Tibial nerve (tissue), 4 donors: Measurements from ENCODE around the gene CYTH1. TPM values are rescaled to one million over a fixed set of nuclear protein-coding genes. Genes with fewer than 3 reads are reported as not detected.

ENCODE experiments used
- DNase-seq, 2 donors: peaks; one replicate each; pipeline ENCODE4 v3.0.0-alpha.2; 2019; ENCODE audit warnings: low spot score in 2 of 2
- H3K27ac ChIP-seq, 4 donors: fragments of 200-600 bp; sonication (generic) in 3 of 4; one replicate each; pipeline ENCODE4 v1.5.1; 2017 to 2019; ENCODE audit warnings: mild to moderate bottlenecking in 1 of 4
- H3K27me3 ChIP-seq, 2 donors: fragments of 200-600 bp; sonication (generic) in 1 of 2; one replicate each; pipeline versions ENCODE4 v1.5.1 to v1.6.0; 2017 to 2019
- H3K36me3 ChIP-seq, 3 donors: fragments of 200-600 bp; sonication (generic); one replicate each; pipeline ENCODE4 v1.5.1; 2018 to 2019
- H3K4me1 ChIP-seq, 4 donors: fragments of 200-600 bp; sonication (generic) in 3 of 4; one replicate each; pipeline ENCODE4 v1.5.1; 2017 to 2019
- H3K4me3 ChIP-seq, 4 donors: fragments of 200-600 bp; sonication (generic) in 3 of 4; one replicate each; pipeline ENCODE4 v1.5.1; 2017 to 2019; ENCODE audit warnings: mild to moderate bottlenecking in 1 of 4, moderate library complexity in 1 of 4
- H3K9me3 ChIP-seq, 4 donors: fragments of 200-600 bp; sonication (generic) in 3 of 4; one replicate each; pipeline ENCODE4 v1.5.1; 2017 to 2019
- CTCF ChIP-seq, 5 experiments: fragments of 200-600 bp in 3 of 5; fragments of 450-650 bp in 2 of 5; sonication (generic) in 3 of 5; IDR thresholded peaks; one replicate each; pipeline ENCODE4 v1.5.1; 2016 to 2019; ENCODE audit warnings: antibody characterized with exemption in 5 of 5, mild to moderate bottlenecking in 3 of 5, moderate library complexity in 2 of 5
- EP300 ChIP-seq, 2 donors: sonication (generic); formaldehyde crosslinking; IDR thresholded peaks; one replicate each; pipeline ENCODE4 v1.6.1; 2017; ENCODE audit warnings: antibody characterized with exemption in 2 of 2, mild to moderate bottlenecking in 1 of 2
- POLR2A ChIP-seq, 2 donors: fragments of 450-650 bp; IDR thresholded peaks; one replicate each; pipeline ENCODE4 v1.6.1; 2017; ENCODE audit warnings: antibody characterized with exemption in 2 of 2, mild to moderate bottlenecking in 2 of 2, moderate library complexity in 2 of 2
- WGBS, 2 donors: methylation state at CpG; one replicate each; pipeline ENCODE4 v1.1.5; 2018; 5-methylcytosine and 5-hydroxymethylcytosine counted together
- total RNA-seq, 4 donors: library from RNA; depleted of rRNA; stranded (reverse); fragments of >200 nt; gene quantifications; one replicate each; pipeline ENCODE4 v1.1.0, GENCODE V29; 2016

The CYTH1 gene
- total RNA-seq, 4 donors from 2014 or later: 53.1 to 81.0 (median 63.8) TPM

DNA sequence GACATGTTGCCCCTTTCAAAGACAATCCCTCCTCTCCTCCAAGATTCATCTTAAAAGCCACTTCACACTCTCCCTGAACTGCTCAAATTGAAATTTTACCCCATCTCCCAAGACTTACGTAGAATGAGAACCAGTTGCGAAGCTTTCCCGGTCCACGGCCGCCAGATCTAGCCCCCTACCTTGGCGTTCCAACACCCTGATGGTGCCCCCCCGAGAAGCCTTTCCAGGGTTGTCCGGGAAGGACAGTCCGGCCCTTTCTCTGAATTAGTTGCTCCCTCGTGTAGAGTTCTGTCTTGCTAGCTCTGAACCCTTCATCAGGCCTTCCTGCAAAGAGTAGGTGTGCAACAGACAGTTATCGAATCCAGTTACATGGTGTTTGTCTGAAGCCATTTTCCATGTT lies 144.9 kb downstream of the CYTH1 start:
- H3K4me1 ChIP-seq: no peaks in the 10 kb centered on the region
- no peak for DNase-seq
- H3K9me3 ChIP-seq: no peaks in the 10 kb centered on the region
- no peaks in the 10 kb centered on the region for H3K36me3 ChIP-seq
- WGBS, 2 donors: 89% methylated on average over 11 of the region's 11 CpGs
- TF ChIP-seq POLR2A (IDR thresholded peaks at IDR 0.05) (no peak), EP300 (IDR thresholded peaks at IDR 0.05) (no peak), CTCF (IDR thresholded peaks at IDR 0.05) (no peak)
- no peak overlapping the region for H3K27ac ChIP-seq
- H3K27me3 ChIP-seq: no peaks in the 10 kb centered on the region
- H3K4me3 ChIP-seq: no peak overlapping the region

DNA sequence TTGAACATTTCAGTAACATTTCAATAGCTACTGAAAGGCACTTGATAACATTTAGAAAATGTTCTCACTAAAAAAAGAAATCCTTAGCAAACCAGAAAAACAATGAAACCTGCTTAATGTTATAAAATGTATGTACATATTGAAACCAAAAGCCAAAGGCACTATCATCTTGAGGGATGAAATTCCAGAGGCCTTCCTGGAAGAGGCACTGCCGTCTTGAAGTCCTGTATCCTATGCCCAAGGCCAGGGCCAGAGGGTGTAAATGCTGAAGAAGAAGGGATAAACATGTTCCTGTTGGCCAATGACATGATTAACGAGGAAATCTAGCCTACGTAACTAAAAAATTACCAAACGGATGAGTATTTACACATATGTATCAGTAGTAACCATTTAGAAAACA lies 147.9 kb downstream of the CYTH1 start:
- Histone ChIP-seq H3K4me3 (no peak overlapping the region), H3K36me3 (no peaks in the 10 kb centered on the region), H3K27ac (no peak overlapping the region), H3K4me1 (no peaks in the 10 kb centered on the region), H3K27me3 (no peaks in the 10 kb centered on the region), H3K9me3 (no peaks in the 10 kb centered on the region)
- WGBS, 2 donors: 86 to 88% methylated on average over 4 of the region's 4 CpGs
- no peak for DNase-seq
- no peak for TF ChIP-seq POLR2A (IDR thresholded peaks at IDR 0.05)
- TF ChIP-seq CTCF (IDR thresholded peaks at IDR 0.05): no peak
- TF ChIP-seq EP300 (IDR thresholded peaks at IDR 0.05): no peak

GRCh38 chr17:78629436-78629995 lies 152.6 kb downstream of the CYTH1 start:
- no peaks in the 10 kb centered on the region for H3K36me3 ChIP-seq
- no peaks in the 10 kb centered on the region for H3K4me1 ChIP-seq
- WGBS, 2 donors: 86 to 95% methylated on average over 23 of the region's 23 CpGs
- no peak overlapping the region for H3K4me3 ChIP-seq
- H3K27ac ChIP-seq: no peak overlapping the region
- TF ChIP-seq POLR2A (IDR thresholded peaks at IDR 0.05) (no peak), CTCF (IDR thresholded peaks at IDR 0.05) (no peak), EP300 (IDR thresholded peaks at IDR 0.05) (no peak)
- no peaks in the 10 kb centered on the region for H3K27me3 ChIP-seq
- no peak for DNase-seq
- H3K9me3 ChIP-seq: no peaks in the 10 kb centered on the region

DNA sequence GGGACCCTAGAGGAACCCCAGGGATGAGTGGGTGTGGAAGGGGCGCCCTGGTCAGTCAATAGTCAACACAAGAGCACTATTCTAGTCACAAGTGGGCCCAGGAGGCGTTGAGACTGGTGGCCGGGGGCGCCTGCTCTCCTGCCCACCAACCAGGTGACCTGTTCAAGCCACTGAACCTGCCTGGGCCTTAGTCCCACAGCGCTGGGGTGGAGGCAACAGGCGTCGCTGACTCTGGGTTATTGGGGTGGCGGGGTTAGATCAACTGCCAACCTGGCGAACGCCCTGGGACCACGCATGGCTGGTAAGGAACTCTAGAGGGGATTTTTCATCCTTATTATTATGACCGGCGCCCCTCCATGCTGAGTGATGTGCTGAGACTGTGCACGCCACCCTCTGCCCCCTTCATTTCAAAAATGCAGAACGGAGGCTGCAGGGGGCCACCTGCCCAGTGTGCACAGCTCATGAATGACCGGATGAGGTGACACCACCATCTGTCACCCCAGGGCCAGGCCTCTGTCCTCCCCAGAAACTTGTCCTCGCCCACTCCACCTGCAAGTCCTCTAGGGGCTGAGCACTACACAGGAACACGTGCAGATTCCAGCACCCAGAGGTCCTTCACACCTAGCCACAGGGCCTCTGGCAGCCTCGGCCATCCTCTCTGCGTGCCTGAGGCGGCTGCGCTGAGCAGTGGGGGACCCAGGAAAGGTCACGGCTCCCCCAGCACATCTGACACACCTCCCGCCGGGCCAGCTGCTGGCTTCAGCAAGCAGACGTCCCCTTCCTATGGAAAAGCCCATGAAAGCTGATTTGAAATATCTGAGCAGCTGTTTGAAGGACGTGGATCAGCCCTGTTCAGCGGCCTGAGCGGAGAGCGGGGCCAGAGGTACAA lies 153.3 kb downstream of the CYTH1 start:
- Histone ChIP-seq H3K36me3 (no peaks in the 10 kb centered on the region), H3K27me3 (no peaks in the 10 kb centered on the region), H3K4me3 (no peak overlapping the region), H3K9me3 (no peaks in the 10 kb centered on the region), H3K27ac (no peak overlapping the region), H3K4me1 (no peaks in the 10 kb centered on the region)
- DNase-seq: no peak
- TF ChIP-seq POLR2A (IDR thresholded peaks at IDR 0.05) (no peak), EP300 (IDR thresholded peaks at IDR 0.05) (no peak), CTCF (IDR thresholded peaks at IDR 0.05) (no peak)
- 91 to 92% methylated on average over 27 to 28 of the region's 30 CpGs for whole genome bisulfite sequencing, 2 donors
